Suprapubic skin (tissue), 4 donors: ENCODE results near the gene CRYZ. TPM values are rescaled to one million over a fixed set of nuclear protein-coding genes. Genes with fewer than 3 reads are reported as not detected.
"Not testable (repeated sequence)": the region's sequence is repeated elsewhere in the genome, so short reads cannot be mapped to it uniquely, and the experiment has no call there.

Source experiments
- DNase-seq, 2 donors: peaks; one replicate each; pipeline ENCODE4 v3.0.0-alpha.2; 2019; ENCODE audit warnings: low spot score in 2 of 2
- H3K27ac ChIP-seq: fragments of 200-600 bp; sonication (generic); one replicate; pipeline ENCODE4 v1.5.1; 2019
- H3K27me3 ChIP-seq: fragments of 200-600 bp; sonication (generic); one replicate; pipeline ENCODE4 v1.5.1; 2019
- H3K36me3 ChIP-seq: fragments of 200-600 bp; sonication (generic); one replicate; pipeline ENCODE4 v1.5.1; 2019
- H3K4me1 ChIP-seq: fragments of 200-600 bp; sonication (generic); one replicate; pipeline ENCODE4 v1.5.1; 2019
- H3K4me3 ChIP-seq: fragments of 200-600 bp; sonication (generic); one replicate; pipeline ENCODE4 v1.5.1; 2019; ENCODE audit warnings: mild to moderate bottlenecking
- H3K9me3 ChIP-seq: fragments of 200-600 bp; sonication (generic); one replicate; pipeline ENCODE4 v1.5.1; 2019
- CTCF ChIP-seq, 2 donors: fragments of 200-600 bp in 1 of 2; fragments of 450-650 bp in 1 of 2; sonication (generic) in 1 of 2; IDR thresholded peaks; one replicate each; pipeline ENCODE4 v1.5.1; 2016 to 2019; ENCODE audit warnings: antibody characterized with exemption in 2 of 2, mild to moderate bottlenecking in 1 of 2, moderate library complexity in 1 of 2
- EP300 ChIP-seq: sonication (generic); formaldehyde crosslinking; IDR thresholded peaks from one replicate; pipeline ENCODE4 v1.6.1; 2017; ENCODE audit warnings: antibody characterized with exemption
- POLR2A ChIP-seq, 2 donors: fragments of 450-650 bp; IDR thresholded peaks; one replicate each; pipeline ENCODE4 v1.6.1; 2017; ENCODE audit warnings: antibody characterized with exemption in 2 of 2, mild to moderate bottlenecking in 2 of 2, moderate library complexity in 2 of 2
- POLR2AphosphoS5 ChIP-seq, 3 donors: sonication (generic); formaldehyde crosslinking; IDR thresholded peaks; one replicate each; pipeline ENCODE4 v1.6.1; 2017; ENCODE audit warnings: antibody characterized with exemption in 3 of 3
- WGBS: methylation state at CpG from one replicate; pipeline ENCODE4 v1.1.5; 2018; 5-methylcytosine and 5-hydroxymethylcytosine counted together
- total RNA-seq, 4 donors: library from RNA; depleted of rRNA; stranded (reverse); fragments of >200 nt; gene quantifications; one replicate each; pipeline ENCODE4 v1.1.0, GENCODE V29; 2016

Gene CRYZ
- total RNA-seq, 4 donors from 2014 or later = 18.7 to 39.1 (median 27.3) TPM

- H3K4me3 ChIP-seq = peak within 1 kb of the TSS; percentile 43
- no peak within 1 kb of the TSS for H3K27ac ChIP-seq
- TF ChIP-seq EP300 (no peak), POLR2A (IDR thresholded peaks at IDR 0.05) (no peak), CTCF (IDR thresholded peaks at IDR 0.05) (no peak), POLR2AphosphoS5 (IDR thresholded peaks at IDR 0.05) (no peak)
- peaks cover 11% of the 10 kb centered on the region for H3K4me1 ChIP-seq
- DNase-seq = no peak
- H3K27me3 ChIP-seq = peaks cover 5% of the 10 kb centered on the region
- no peaks in the 10 kb centered on the region for H3K36me3 ChIP-seq
- no peaks in the 10 kb centered on the region for H3K9me3 ChIP-seq
- WGBS = 3% methylated on average over 23 of the region's 44 CpGs
Measured at GRCh38 chr1:74673351-74674111, 59.3 kb downstream of the CRYZ start, which contains the start of gene ERICH3. Gene ERICH3, minus strand, starts transcription at chr1:74673792. Its CDS starts 273 bp downstream, at chr1:74673519.

- not testable (repeated sequence) for H3K9me3 ChIP-seq, DNase-seq, H3K27me3 ChIP-seq, H3K27ac ChIP-seq, H3K4me3 ChIP-seq, H3K36me3 ChIP-seq
- 71% methylated on average over 3 of the region's 3 CpGs for WGBS
- H3K4me1 ChIP-seq = peaks cover 11% of the 10 kb centered on the region
Measured at GRCh38 chr1:74670866-74671265, 62.0 kb downstream of the CRYZ start.

Other genes starting within 250 kb of the CRYZ start
- not detected for gene LRRC53, start 220.4 kb downstream of the CRYZ start, total RNA-seq
- not detected for gene ERICH3, start 59.3 kb downstream of the CRYZ start, total RNA-seq
- gene TYW3, start 102 bp upstream of the CRYZ start, total RNA-seq = 10 to 100 TPM in 2 of 4 donors, 1 to 10 TPM in 2; 7.4 to 15.8 (median 11.0) TPM